ENCODE data around the gene ZFP64. TPM values are rescaled to one million over a fixed set of nuclear protein-coding genes. Genes with fewer than 3 reads are reported as not detected.

The ZFP64 gene
- polyA plus RNA-seq, 2 of the 4 experiments (the other 2 are of a cell fraction) = 14.4 to 22.0 TPM

DNA sequence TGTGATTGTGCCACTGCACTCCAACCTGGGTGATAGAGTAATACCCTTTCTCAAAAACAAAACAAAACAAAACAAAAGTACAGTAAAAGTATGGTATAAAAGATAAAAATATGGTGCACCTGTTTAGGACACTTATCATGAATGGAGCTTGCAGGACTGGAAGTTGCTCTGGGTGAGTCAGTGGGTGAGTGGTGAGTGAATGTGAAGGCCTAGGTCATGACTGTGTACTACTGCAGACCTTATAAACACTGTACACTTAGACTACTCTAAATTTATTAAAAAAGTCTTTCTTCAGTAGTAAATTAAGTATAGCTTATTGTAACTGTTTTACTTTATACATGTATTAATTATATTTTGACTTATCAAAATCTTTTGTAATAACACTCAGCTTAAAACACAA lies 46.0 kb downstream of the ZFP64 start:
- DNase-seq (ENCODE audit: low read depth in 1 of 2, low spot score in 1 of 2) (no peak), FAIRE-seq (no peak), ATAC-seq (no peak)
- CTCF ChIA-PET = interaction anchor here (1.2 kb wide), 1 partner anchor 17 kb away, joined by 8 read pairs; no protein-coding TSS in a partner anchor
- POLR2A ChIA-PET = no interaction called here
- Histone ChIP-seq H3K4me2 (no peak overlapping the region), H3K27ac (no peak overlapping the region), H3K4me1 (no peaks in the 10 kb centered on the region), H3K4me3 (no peak overlapping the region), H3K9me3 (no peaks in the 10 kb centered on the region)
- TF ChIP-seq, protein P1, sequence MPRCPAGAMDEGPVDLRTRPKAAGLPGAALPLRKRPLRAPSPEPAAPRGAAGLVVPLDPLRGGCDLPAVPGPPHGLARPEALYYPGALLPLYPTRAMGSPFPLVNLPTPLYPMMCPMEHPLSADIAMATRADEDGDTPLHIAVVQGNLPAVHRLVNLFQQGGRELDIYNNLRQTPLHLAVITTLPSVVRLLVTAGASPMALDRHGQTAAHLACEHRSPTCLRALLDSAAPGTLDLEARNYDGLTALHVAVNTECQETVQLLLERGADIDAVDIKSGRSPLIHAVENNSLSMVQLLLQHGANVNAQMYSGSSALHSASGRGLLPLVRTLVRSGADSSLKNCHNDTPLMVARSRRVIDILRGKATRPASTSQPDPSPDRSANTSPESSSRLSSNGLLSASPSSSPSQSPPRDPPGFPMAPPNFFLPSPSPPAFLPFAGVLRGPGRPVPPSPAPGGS (IDR thresholded peaks at IDR 0.05) = no peak
- TF ChIP-seq RARB (CRISPR knock-in tag; IDR thresholded peaks at IDR 0.05) (no peak), SREBF2 (IDR thresholded peaks at IDR 0.05) (no peak), HDAC2 (IDR thresholded peaks at IDR 0.05) (no peak), HEYL (CRISPR knock-in tag; IDR thresholded peaks at IDR 0.05) (no peak)
- TF ChIP-seq, protein P2, sequence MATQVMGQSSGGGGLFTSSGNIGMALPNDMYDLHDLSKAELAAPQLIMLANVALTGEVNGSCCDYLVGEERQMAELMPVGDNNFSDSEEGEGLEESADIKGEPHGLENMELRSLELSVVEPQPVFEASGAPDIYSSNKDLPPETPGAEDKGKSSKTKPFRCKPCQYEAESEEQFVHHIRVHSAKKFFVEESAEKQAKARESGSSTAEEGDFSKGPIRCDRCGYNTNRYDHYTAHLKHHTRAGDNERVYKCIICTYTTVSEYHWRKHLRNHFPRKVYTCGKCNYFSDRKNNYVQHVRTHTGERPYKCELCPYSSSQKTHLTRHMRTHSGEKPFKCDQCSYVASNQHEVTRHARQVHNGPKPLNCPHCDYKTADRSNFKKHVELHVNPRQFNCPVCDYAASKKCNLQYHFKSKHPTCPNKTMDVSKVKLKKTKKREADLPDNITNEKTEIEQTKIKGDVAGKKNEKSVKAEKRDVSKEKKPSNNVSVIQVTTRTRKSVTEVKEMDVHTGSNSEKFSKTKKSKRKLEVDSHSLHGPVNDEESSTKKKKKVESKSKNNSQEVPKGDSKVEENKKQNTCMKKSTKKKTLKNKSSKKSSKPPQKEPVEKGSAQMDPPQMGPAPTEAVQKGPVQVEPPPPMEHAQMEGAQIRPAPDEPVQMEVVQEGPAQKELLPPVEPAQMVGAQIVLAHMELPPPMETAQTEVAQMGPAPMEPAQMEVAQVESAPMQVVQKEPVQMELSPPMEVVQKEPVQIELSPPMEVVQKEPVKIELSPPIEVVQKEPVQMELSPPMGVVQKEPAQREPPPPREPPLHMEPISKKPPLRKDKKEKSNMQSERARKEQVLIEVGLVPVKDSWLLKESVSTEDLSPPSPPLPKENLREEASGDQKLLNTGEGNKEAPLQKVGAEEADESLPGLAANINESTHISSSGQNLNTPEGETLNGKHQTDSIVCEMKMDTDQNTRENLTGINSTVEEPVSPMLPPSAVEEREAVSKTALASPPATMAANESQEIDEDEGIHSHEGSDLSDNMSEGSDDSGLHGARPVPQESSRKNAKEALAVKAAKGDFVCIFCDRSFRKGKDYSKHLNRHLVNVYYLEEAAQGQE (IDR thresholded peaks at IDR 0.05) = no peak

DNA sequence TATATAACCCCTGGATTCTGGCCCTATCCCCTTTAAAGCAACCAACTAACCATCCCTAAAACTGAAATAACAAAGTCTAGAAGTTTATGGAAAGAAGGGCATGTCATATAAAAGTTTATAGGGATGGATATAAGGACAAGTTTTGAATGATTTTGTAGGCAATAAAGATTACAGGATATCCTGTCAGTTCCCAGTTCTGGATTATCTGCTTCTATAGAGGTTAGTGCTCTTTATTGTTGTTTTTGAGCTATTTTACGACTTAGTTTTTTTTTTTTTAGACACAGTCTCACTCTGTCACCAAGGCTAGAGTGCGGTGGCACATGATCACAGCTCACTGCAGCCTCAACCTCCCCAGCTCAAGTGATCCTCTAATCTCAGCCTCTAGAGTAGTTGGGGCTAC lies 48.3 kb downstream of the ZFP64 start:
- Histone ChIP-seq H3K27ac (no peak overlapping the region), H3K4me1 (no peaks in the 10 kb centered on the region), H3K9me3 (no peaks in the 10 kb centered on the region), H3K4me2 (no peak overlapping the region), H3K4me3 (no peak overlapping the region)
- FAIRE-seq (no peak), DNase-seq (ENCODE audit: low read depth in 1 of 2, low spot score in 1 of 2) (no peak), ATAC-seq (no peak)
- ChIA-PET POLR2A (no interaction called here), CTCF (interaction anchor here (1.0 to 2.2 kb wide), 2 partner anchors 15 to 22 kb away, joined by 3 to 11 read pairs; no protein-coding TSS in a partner anchor)
- WGBS (ENCODE audit: missing lambda C conversion rate) = 67% methylated on average over 2 of the region's 2 CpGs
- TF ChIP-seq EHMT2 (IDR thresholded peaks at IDR 0.05; ENCODE audit: low read depth) = no peak
- no peak for TF ChIP-seq HOXB13 (CRISPR knock-in tag; IDR thresholded peaks at IDR 0.05; ENCODE audit: low read depth)
- no peak for TF ChIP-seq GATA3 (IDR thresholded peaks at IDR 0.05; ENCODE audit: borderline replicate concordance)
- no peak for TF ChIP-seq FOSB (CRISPR knock-in tag; IDR thresholded peaks at IDR 0.05)
- no peak for TF ChIP-seq HOXA7 (CRISPR knock-in tag; IDR thresholded peaks at IDR 0.05)
- no peak for TF ChIP-seq RCOR1 (IDR thresholded peaks at IDR 0.05; ENCODE audit: low read depth, low read length)
- no peak for TF ChIP-seq ZC3H11A (IDR thresholded peaks at IDR 0.05)
- TF ChIP-seq CBX8 (IDR thresholded peaks at IDR 0.05) = no peak
- TF ChIP-seq CBX2 (IDR thresholded peaks at IDR 0.05; ENCODE audit: borderline replicate concordance, low read depth) = no peak
- no peak for TF ChIP-seq CHD2 (IDR thresholded peaks at IDR 0.05; ENCODE audit: low read length, partially characterized antibody)
- TF ChIP-seq MAZ (IDR thresholded peaks at IDR 0.05; ENCODE audit: borderline replicate concordance, low read depth, low read length) = no peak

DNA sequence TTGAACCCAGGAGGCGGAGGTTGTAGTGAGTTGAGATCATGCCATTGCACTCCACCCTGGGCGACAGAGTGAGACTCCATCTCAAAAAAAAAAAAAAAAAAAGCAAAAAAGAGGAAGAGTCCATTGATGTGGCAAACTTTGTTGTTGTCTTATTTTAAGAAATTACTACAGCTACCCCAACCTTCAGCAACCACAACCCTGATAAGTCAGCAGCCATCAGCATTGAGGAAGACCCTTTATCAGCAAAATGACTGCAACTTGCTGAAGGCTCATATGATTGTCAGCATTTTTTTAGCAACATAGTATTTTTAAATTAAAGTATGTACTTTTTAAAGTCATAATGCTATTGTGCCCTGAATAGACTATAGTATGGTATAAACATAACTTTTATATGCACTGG lies 48.8 kb downstream of the ZFP64 start:
- Histone ChIP-seq H3K4me2 (no peak overlapping the region), H3K9me3 (no peaks in the 10 kb centered on the region), H3K4me1 (no peaks in the 10 kb centered on the region), H3K4me3 (no peak overlapping the region), H3K27ac (no peak overlapping the region)
- ChIA-PET CTCF (interaction anchor here (0.6 kb wide), 1 partner anchor 1352 kb away, joined by 3 read pairs; no protein-coding TSS in a partner anchor), POLR2A (no interaction called here)
- DNase-seq (ENCODE audit: low read depth in 1 of 2, low spot score in 1 of 2) (no peak), ATAC-seq (no peak), FAIRE-seq (no peak)
- WGBS (ENCODE audit: missing lambda C conversion rate) = 93% methylated on average over 2 of the region's 2 CpGs
- TF ChIP-seq ESRRA (IDR thresholded peaks at IDR 0.05; ENCODE audit: borderline replicate concordance, low read length) = no peak
- no peak for TF ChIP-seq KDM1A (IDR thresholded peaks at IDR 0.05; ENCODE audit: low read depth)
- TF ChIP-seq RCOR1 (IDR thresholded peaks at IDR 0.05; ENCODE audit: low read depth, low read length) = no peak
- no peak for TF ChIP-seq BHLHE40 (IDR thresholded peaks at IDR 0.05; ENCODE audit: low read depth, low read length)
- TF ChIP-seq NR3C1 (IDR thresholded peaks at IDR 0.05) = no peak
- TF ChIP-seq, protein P1 (IDR thresholded peaks at IDR 0.05) = no peak
- TF ChIP-seq MAZ (IDR thresholded peaks at IDR 0.05; ENCODE audit: borderline replicate concordance, low read depth, low read length) = no peak
- no peak for TF ChIP-seq EHMT2 (IDR thresholded peaks at IDR 0.05; ENCODE audit: low read depth)
- TF ChIP-seq, protein P3, sequence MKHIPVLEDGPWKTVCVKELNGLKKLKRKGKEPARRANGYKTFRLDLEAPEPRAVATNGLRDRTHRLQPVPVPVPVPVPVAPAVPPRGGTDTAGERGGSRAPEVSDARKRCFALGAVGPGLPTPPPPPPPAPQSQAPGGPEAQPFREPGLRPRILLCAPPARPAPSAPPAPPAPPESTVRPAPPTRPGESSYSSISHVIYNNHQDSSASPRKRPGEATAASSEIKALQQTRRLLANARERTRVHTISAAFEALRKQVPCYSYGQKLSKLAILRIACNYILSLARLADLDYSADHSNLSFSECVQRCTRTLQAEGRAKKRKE (CRISPR knock-in tag; IDR thresholded peaks at IDR 0.05; ENCODE audit: low read depth) = no peak
- TF ChIP-seq RNF2 (IDR thresholded peaks at IDR 0.05; ENCODE audit: borderline replicate concordance, low read depth) = no peak
- no peak for TF ChIP-seq FOSB (CRISPR knock-in tag; IDR thresholded peaks at IDR 0.05)
- no peak for TF ChIP-seq KDM5A (IDR thresholded peaks at IDR 0.05)

Data from A549 (cell line).